Activated T-helper 1 cell treated with Interleukin-2 at 50 U/mL for 16 hours (primary cell): ENCODE data around the gene CRCP.
"Not testable (repeated sequence)": the region's sequence is repeated elsewhere in the genome, so short reads cannot be mapped to it uniquely, and the experiment has no call there.

Experiments used
- DNase-seq: peaks from one replicate; pipeline ENCODE4 v3.0.0-alpha.2; 2020; ENCODE audit warnings: low read depth

CRCP gene

DNA sequence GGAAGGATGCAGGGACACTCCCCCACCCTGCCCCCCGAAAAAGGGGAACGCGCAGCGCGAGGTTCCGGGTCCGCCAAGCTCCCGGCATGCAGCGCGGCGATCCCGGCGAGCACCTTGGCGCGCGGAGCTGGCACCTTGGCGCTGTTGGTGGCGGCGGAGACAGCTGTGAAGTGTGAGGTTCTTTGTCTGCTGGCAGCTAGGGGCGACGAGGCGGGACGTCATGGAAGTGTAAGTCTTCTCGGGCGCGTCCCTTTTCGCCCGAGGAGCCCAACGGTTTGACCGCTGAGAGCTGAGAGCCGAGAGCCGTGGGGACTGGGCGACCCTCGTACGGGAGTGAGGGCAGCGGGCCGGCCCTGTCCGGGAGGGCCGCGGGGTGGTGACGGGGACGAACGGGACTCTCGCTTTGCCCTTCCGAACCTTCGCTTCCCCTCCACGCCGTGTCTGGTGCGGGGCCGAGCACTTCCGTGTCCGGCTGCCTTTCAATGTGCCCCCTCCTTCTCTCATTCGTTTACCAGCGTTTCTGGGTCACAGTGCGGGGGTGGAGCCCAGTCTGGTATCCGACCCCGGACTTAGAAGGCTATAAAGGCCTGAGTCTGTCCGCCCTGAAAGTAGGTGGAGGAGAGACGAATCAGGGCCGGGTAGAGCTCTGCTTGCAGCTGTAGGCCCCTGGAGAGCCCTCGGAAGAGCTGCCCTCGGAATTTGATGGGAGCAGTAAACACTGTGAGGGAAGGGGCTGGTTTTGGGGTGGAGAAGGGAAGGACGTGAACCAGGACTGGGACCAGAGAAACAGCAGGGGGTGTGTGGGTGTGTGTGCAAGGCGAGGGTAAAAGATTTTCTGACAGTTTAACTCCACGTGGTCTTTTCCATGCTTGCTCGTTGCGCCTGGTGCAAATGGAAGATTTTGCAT, at the start of gene CRCP:
Gene CRCP, plus strand, starts transcription at position 105 of the 907 bp plus-strand sequence. Its CDS starts 116 bp downstream, at position 221.
- peak; percentile 77 for DNase-seq

DNA sequence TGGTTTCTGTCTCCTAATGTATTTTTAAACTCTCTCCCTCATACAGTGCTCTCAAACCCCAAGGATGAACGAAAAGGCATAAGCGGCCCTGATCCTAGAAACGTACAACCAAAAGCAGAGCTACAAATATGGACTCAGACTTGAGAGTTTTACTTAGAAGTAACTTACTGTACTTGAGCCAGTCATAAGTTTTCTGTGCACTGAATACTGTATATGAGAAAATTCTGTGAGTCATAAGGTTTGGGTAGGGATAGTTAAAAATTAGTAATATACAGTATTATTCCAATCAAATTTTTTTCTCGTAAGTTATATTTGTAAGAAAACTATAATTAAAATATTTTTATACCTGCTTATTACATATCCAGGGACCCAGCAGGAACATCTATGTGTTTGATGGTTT, 44.9 kb upstream of the CRCP start:
- no peak for DNase-seq

DNA sequence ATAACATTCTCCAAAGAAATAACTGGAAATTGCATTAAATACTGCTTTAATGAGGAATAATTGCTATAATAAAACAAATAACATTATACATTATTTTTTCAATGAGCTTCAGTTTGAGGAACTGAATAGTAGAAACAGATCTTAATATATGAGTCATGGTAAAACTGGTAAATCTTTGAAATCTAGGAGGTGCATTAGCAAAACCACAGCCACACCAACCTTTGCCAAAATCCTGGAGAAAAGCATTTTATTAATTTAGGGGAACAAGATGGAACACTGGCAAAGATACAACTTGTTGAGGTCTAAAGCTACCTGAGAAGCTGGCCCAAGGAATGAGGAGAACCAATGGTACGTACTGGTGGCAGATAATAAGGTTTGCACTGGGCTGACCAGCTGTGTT, 44.4 kb upstream of the CRCP start:
- DNase-seq: no peak

DNA sequence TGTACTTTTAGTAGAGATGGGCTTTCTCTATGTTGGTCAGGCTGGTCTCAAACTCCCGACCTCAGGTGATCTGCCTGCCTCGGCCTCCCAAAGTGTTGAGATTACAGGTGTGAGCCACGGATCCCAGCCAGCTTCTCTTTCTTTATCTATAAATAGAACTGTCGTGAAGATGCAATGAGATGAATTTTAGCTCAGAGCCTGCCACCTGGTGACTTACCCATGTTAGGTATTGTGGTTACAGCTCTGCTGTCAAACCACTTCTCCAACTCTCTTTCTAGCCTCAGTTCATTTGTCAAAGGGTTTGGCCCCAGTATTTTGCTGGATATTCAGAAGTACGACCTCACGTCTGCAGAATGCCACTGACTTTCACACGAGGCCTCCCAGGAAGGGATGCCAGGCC, 42.4 kb upstream of the CRCP start:
- DNase-seq: not testable (repeated sequence)

DNA sequence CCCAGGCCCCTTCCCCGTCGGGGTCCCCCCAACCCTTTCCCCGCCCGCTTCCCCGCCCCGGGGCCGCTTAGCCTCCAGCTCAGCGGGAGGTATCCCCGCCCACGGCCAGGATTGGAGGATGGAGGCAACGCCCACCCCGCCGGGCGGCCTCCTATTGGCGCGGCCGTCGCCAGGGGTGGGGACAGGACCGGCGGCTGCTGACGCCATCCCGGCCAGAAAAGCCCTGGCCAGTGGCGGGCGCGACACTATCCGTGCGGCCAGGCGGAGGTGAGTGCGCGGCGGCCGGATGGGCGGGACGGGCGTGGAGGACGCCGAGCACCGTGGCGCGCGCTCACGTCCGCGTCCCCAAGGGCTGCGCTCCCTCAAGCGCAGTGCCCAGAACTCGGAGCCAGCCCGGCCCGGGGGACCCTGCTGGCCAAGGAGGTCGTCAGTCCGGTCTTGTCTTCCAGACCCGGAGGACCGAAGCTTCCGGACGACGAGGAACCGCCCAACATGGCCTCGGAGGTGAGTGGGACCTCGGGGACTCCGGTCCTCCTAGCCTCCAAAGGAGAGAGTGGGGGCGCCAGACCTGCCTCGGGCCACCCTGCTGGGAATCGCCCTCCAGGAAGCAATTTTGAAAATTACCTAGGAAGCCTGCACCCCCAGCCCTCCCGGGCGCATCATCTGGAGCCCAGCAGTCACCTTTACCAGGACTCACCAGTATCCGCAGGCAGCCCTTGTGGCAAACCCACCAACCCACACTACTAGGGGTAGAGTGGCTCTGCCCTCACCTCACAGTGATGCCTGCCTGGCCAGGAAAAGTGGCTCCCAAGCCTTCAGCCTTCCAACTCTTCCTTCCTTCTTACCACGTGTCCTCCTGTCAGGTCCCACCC, 38.8 kb upstream of the CRCP start, which contains the start of gene ASL:
Gene ASL, plus strand, starts transcription at position 230 of the 872 bp plus-strand sequence. Its CDS starts 263 bp downstream, at position 493.
- DNase-seq: peak; percentile 80

DNA sequence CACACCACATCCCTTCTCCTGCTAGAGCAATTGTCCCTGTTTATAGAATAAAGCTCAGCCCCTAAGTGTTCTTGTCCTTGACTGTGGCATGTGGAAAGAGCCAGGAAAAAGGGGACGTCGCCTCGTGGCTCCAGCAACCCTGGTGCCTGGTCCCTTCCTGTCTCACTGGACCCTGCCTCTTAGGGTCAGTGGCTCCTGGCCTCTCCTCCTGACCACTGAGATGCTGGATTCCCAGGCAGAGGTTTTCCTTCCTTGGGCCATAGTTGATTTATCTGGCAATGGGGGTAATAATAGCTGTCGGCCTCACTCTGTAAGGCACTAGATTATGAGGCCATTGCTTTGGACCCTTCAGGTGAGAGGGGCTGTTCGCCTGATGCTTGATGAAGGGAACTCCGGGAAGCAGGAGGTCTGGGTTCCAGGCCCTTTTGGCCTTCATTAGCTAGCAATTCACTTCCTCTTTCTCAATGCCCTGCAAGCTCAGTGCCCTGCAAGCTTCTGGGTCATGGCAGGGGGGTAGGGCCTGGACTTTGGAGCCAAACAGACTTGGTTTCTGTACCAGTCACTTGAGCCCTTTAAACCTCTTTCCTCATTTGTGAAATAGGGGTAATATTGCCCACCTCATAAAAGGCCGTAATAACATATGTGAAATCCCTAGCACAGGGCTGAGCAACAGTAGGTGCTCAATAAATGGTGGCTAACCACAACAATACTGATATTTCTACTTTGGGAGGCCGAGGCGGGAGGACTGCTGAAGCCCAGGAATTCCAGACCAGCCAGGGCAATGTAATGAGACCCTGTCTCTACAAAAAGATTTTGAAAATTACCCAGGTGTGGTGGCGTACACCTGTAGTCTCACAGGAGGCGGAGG, 38.0 kb upstream of the CRCP start:
- no peak for DNase-seq

DNA sequence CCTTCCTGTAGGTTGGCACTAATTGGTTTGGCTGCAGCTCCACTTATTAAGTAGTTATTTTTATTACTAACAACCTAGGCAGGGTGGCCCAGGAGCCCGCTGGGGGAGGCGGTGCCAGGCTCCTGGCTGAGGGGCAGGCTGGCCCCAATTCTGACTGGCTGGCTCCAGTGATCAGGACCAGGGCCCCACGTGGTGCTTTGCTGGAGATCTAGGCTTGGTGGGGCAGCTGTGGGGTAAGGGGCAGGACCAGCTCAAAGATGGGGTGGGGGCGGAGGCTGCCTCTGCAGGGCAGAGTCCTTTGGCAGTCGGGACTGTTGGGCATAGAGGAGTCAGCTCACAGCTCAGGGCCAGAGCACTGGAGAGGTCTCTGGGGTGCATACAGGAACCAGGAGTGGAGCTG, 36.6 kb upstream of the CRCP start:
- no peak for DNase-seq

DNA sequence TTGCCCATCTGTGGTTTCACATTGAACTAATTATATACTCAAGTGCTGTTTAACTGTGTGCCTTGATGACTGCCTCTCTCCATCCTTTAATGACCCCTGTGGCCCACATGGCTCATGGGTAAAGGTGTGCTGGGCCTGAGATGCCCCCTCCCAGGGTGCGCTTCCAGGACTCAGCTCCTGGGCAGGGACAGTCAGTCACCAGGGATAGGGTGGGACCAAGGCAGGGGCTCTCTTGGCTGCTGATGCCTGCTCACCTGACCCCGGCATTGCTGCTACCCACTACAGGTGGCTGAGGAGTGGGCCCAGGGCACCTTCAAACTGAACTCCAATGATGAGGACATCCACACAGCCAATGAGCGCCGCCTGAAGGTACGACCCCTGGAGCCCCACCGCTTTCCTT, 32.6 kb upstream of the CRCP start:
- no peak for DNase-seq

DNA sequence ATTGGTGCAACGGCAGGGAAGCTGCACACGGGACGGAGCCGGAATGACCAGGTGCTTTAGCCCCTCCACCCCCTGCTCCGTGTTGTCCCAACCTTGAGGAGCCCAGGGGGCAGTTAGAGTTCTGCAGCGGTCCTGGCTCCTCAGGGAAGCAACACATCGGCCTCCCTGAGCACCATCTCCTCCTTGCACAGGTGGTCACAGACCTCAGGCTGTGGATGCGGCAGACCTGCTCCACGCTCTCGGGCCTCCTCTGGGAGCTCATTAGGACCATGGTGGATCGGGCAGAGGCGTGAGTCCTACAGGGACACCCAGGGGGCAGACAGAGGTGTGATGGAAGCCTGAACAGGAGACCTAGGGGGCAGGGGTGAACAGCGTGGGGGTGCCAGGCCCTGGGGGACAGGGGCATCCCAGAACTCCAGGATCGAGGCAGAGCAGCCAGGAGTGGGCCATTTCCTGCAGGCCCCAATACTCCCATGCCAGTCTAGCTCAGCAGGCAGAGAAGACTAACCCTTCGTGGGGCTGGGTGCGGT, 31.7 kb upstream of the CRCP start:
- DNase-seq: no peak

DNA sequence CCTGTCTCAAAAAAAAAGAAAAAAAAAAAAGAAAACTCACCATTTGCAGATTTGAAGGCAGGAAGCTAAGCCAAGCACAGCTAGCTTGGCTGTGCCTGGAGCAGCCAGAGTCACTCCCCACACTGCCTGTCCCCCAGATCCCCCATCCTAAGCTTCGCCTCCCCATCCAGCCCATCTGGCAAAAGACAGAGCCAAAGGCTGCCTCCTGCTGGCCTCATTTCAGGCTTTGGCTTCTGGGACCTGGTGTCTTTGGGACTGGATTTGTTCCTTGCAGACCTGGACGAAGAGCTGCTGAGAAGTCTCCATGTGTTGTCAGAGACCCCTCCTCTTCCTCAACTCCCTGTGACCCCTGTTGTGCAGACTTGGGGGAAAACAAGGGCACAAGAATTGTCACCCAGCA, 31.0 kb upstream of the CRCP start:
- DNase-seq: no peak

DNA sequence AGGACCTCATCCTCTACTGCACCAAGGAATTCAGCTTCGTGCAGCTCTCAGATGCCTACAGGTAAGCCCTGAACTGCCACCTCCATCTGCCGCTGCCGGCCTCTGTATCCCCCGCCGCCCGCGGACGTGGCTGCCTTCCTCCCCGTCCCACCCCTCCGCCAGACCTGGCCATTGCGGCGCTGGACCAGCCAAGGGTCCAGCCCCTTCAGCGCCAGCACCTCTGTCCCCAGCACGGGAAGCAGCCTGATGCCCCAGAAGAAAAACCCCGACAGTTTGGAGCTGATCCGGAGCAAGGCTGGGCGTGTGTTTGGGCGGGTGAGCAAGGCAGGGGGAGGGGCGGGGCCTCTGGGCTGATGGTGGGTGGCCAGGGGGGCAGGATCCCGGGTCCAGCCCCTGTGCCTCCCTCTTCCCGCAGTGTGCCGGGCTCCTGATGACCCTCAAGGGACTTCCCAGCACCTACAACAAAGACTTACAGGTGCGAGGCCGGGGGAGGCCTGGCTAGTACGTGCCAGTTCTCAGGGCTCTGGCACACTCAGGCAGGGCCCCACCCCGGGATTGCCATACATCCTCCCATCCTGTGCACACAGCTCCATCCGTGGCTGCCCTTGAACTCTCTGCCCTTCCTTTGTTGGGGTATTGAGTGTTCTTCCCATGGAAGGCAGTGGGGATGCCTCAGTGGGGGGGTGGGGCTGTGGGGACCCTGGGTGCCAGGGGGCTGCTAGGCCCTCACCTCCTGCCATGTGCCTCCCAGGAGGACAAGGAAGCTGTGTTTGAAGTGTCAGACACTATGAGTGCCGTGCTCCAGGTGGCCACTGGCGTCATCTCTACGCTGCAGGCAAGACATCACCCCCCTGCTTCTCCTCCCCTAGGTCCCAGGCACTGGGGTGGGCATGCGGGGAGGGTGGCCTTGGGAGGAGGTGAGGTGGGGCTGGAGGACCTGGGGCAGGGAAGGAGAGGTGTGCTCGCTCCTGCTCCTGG, 25.5 kb upstream of the CRCP start:
- DNase-seq: no peak

DNA sequence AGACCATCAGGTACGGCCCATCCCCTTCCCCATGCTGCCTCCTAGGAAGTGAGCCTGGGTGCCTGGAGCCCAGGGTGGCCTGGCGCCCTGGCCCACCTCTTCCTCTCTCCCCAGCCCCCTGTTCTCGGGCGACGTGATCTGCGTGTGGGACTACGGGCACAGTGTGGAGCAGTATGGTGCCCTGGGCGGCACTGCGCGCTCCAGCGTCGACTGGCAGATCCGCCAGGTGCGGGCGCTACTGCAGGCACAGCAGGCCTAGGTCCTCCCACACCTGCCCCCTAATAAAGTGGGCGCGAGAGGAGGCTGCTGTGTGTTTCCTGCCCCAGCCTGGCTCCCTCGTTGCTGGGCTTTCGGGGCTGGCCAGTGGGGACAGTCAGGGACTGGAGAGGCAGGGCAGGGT, 22.0 kb upstream of the CRCP start:
- DNase-seq: no peak

DNA sequence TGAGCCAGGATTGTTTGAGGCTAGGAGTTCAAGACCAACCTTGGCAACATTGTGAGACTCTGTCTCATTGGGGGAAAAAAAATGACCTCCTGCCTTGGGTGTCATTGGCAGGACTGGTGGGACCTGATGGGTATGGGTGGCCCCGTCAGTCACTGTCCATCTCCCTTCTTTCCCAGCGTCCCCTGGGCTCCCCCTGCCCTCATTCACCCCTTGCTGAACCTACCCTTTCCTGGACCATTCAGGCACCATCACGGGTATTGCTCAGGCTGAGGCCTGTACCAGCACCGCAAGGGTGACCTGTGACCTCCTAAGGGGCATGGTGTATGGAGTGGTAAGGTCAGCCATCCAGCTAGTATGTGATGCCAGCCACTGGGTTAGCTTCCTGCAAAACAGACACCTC, 19.6 kb upstream of the CRCP start:
- no peak for DNase-seq

DNA sequence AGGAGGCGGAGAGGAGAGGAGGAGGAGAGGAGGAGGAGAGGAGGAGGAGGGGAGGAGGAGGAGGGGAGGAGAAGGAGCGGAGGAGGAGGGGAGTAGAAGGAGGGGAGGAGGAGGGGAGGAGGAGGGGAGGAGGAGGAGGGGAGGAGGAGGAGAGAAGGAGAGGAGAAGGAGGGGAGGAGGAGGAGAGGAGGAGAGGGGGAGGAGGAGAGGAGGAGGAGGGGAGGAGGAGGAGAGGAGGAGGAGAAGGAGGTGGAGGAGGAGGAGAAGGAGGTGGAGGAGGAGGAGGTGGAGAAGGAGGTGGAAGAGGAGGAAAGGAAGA, 15.5 kb upstream of the CRCP start:
- DNase-seq: no peak

DNA sequence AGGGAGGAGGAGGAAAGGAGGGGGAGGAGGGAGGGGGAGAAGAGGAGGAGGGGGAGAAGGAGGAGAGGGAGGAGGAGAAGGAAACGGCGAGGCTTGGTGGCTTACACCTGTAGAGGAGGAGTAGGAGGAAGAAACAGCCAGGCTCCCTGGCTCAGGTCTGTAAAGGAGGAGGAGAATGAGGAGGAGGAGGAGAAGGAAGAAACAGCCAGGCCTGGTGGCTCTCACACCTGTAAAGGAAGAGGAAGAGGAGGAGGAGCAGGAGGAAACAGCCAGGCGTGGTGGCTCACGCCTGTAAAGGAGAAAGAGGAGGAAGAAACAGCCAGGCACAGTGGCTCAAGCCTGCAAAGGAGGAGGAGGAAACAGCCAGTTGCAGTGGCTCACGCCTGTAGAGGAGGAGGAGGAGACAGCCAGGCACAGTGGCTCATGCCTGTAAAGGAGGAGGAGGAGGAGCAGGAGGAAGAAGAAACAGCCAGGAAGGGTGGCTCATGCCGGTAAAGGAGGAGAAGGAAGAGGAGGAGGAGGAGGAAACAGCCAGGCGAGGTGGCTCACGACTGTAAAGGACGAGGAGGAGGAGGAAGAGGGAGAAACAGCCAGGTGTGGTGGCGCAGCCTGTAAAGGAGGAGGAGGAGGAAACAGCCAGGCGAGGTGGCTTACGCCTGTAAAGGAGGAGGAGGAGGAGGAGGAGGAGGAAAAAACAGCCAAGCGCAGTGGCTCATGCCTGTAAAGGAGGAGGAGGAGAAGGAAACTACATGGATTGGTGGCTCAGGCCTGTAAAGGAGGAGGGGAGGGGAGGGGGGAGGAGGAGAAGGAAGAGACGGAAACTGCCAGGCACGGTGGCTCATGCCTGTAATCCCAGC, 14.9 kb upstream of the CRCP start:
- peak; percentile 14 for DNase-seq

DNA sequence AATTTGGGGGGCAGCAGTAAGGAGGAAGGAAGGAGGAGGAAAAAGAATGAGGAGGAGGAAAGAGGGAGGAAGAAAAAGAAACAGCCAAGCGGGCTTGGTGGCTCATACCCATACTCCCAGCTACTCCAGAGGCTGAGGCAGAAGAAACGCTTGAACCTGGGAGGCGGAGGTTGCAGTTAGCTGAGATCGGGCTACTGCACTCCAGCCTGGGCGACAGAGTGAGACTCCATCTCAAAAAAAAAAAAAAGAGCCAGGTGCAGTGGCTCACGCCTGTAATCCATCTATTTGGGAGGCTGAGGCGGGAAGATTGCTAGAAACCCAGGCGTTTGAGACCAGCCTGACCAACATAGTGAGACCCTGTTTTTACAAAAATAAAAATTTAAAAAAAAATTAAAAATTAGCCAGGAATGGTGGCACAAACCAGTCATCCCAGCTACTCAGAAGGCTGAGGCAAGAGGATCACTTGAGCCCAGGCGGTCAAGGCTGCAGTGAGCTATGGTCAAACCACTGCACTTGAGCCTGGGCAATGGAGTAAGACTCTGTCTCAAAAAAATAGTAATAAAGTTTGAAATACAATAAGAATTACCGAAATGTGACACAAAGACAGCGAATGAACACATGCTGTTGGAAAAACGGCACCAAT, 14.1 kb upstream of the CRCP start:
- no peak for DNase-seq

DNA sequence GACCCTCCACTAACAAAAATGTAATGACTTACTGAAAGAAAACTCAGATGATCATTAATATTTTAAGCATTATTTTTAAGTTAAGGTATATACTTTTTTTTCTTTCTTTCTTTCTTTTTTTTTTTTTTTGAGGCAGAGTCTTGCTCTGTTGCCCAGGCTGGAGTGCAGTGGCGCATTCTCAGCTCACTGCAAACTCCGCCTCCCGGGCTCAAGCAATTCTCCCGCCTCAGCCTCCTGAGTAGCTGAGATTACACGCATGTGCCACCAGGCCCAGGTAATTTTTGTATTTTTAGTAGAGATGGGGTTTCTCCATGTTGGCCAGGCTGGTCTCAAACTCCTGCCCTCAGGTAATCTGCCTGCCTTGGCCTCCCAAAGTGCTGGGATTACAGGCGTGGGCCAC, 12.5 kb upstream of the CRCP start:
- not testable (repeated sequence) for DNase-seq

DNA sequence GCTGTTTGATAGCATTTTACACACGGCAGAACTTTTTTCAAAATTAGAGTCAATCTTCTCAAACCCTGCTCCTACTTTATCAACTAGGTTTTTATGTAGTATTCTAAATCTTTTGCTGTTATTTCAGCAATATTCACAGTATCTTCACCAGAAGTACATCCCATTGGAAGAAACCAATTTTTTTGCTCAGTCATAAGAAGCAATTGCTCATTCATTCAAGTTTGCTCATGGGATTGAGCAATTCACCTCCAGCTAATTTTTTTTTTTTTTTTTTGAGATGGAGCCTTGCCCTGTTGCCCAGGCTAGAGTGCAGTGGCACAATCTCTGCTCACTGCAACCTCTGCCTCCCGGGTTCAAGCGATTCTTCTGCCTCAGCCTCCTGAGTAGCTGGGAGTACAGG, 10.7 kb upstream of the CRCP start:
- not testable (repeated sequence) for DNase-seq

DNA sequence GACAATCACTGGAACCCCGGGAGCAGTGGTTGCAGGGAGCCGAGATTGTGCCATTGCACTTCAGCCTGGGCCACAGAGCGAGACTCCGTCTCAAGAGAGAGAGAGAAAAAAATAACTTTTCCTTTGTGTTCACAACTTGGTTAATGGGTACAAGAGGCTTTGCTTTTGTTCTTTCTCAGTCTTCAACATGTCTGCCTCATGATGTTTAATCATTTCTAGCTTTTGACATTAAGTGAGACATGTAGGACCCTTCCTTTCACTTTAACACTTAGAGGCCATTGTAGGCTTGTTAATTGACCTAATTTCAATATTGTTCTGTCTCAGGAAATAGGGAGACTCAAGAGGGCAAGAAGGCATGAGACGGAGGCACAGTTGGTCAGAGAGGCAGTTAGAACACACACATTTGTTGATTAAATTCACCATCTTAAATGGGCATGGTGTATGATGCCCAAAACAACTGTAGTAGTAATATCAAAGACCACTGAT, 9.3 kb upstream of the CRCP start:
- no peak for DNase-seq
